ENCODE measurements around the gene ZNF423. TPM values are rescaled to one million over a fixed set of nuclear protein-coding genes. Genes with fewer than 3 reads are reported as not detected.

Gene ZNF423
- total RNA-seq, 1 donor from 2014 or later, result 10.6 TPM

DNA sequence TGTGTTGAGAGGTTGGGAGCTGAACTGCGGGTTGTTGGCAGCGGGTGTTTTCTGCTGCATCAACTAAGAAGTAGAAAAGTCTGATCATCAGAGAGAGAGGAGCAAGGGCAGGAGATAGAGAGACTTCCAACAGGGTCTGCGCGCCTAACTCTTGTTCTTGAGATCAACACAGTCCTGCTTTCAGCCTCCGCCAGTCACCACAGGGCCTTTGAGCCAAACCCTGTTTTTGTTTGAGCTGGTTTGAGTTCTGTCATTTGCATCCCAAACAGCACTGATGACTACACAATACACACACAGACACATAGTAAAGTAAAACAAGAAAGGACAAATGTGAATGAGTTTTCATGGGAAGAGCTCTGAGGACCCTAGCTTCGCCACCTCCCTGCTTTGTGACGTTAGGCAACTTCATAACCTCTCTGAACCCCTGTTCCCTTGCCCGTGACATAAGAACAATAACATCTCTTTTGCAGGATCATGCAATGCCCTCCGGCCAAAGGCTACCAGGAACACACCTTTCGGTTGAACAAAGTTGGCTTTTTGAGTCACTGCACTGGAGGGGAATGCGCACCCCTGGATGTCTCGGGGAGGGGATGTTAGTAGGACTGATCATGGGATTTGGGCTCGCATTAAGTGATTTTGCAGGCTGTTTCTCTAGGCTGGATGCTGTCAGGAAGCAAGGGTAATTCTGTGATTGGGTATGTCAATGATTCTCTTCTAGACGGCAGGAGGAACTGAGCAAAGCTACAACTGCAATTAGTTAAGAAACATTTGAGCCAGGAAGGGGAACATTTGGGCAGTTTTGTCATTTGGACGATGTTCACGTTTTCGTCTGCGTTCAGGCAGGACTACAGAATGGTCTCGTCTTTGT lies 390.0 kb downstream of the ZNF423 start:
- no peak overlapping the region for H3K4me3 ChIP-seq (ENCODE audit: insufficient read depth, low read depth, low read length)
- H3K4me1 Mint-ChIP-seq (ENCODE audit: low read depth, unreplicated experiment), result no peaks in the 10 kb centered on the region
- no peaks in the 10 kb centered on the region for H3K9me3 ChIP-seq (ENCODE audit: insufficient read depth, low read depth, low read length)
- H3K4me2 ChIP-seq (ENCODE audit: low read length), result no peak overlapping the region
- no peaks in the 10 kb centered on the region for H3K79me2 ChIP-seq (ENCODE audit: insufficient read depth, low read length)
- H3K9ac ChIP-seq (ENCODE audit: low read length), result no peak overlapping the region
- no peak for FAIRE-seq
- H3K27me3 Mint-ChIP-seq (ENCODE audit: low read depth, unreplicated experiment), result peaks cover 66% of the 10 kb centered on the region
- TF ChIP-seq, protein P1, sequence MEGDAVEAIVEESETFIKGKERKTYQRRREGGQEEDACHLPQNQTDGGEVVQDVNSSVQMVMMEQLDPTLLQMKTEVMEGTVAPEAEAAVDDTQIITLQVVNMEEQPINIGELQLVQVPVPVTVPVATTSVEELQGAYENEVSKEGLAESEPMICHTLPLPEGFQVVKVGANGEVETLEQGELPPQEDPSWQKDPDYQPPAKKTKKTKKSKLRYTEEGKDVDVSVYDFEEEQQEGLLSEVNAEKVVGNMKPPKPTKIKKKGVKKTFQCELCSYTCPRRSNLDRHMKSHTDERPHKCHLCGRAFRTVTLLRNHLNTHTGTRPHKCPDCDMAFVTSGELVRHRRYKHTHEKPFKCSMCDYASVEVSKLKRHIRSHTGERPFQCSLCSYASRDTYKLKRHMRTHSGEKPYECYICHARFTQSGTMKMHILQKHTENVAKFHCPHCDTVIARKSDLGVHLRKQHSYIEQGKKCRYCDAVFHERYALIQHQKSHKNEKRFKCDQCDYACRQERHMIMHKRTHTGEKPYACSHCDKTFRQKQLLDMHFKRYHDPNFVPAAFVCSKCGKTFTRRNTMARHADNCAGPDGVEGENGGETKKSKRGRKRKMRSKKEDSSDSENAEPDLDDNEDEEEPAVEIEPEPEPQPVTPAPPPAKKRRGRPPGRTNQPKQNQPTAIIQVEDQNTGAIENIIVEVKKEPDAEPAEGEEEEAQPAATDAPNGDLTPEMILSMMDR (IDR thresholded peaks at IDR 0.05; ENCODE audit: insufficient read depth, low read depth, low read length), result no peak
- TF ChIP-seq EZH2 (IDR thresholded peaks at IDR 0.05; ENCODE audit: insufficient read depth, low read length), result no peak
- H3K4me1 ChIP-seq (ENCODE audit: insufficient read depth, low read length), result no peaks in the 10 kb centered on the region
- peaks cover 6% of the 10 kb centered on the region for H3K9me3 Mint-ChIP-seq (ENCODE audit: unreplicated experiment)
- H4K20me1 ChIP-seq (ENCODE audit: insufficient read depth, low read length), result no peaks in the 10 kb centered on the region
- no peak overlapping the region for H2AFZ ChIP-seq (ENCODE audit: low read depth, low read length)
- no peak overlapping the region for H3K4me3 Mint-ChIP-seq (ENCODE audit: unreplicated experiment)
- peaks cover 28% of the 10 kb centered on the region for H3K27me3 ChIP-seq (ENCODE audit: insufficient read depth, low read length)
- no peak overlapping the region for H3K27ac ChIP-seq (ENCODE audit: low read depth, low read length)
- no peak overlapping the region for H3K27ac Mint-ChIP-seq (ENCODE audit: unreplicated experiment)
- DNase-seq (ENCODE audit: low read depth), result no peak
- no peaks in the 10 kb centered on the region for H3K36me3 ChIP-seq (ENCODE audit: insufficient read depth, low read length)
- H3K36me3 Mint-ChIP-seq (ENCODE audit: low read depth, unreplicated experiment), result no peaks in the 10 kb centered on the region

DNA sequence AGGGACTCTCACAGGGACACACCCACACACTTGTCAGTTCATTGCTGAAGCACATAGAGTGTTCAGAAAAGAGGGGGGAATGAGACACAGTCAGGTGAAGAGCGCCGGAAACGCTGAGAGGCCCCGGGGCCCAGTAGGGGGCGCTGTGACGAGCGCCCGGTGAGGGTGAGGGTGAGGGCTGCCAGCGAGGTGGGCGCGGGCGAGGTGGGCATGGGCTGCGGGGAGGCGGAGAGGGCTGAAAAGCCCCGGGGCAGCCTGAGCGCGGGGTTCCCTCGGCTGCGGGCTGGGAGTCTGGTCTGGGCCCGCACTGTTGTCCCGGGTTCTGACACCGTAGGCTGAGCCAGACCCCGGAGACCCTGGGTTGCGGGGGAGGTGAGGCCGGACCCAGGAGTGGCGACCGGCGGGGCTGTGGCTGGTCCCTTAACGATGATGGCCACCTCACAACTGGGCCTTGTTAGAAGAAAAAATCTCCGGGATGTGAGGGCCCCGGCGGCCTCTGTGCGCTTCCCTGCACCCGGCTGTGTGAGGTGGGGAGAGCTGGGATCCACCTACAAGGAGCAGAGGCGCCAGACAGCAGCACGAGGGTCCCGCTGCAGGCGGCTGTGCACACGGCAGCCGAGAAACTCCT lies 390.9 kb downstream of the ZNF423 start:
- Mint-ChIP-seq H3K27me3 (ENCODE audit: low read depth, unreplicated experiment) (peaks cover 68% of the 10 kb centered on the region), H3K27ac (ENCODE audit: unreplicated experiment) (no peak overlapping the region), H3K4me3 (ENCODE audit: unreplicated experiment) (no peak overlapping the region), H3K4me1 (ENCODE audit: low read depth, unreplicated experiment) (no peaks in the 10 kb centered on the region), H3K9me3 (ENCODE audit: unreplicated experiment) (peaks cover 6% of the 10 kb centered on the region), H3K36me3 (ENCODE audit: low read depth, unreplicated experiment) (no peaks in the 10 kb centered on the region)
- H3K27me3 ChIP-seq (ENCODE audit: insufficient read depth, low read length), result peaks cover 28% of the 10 kb centered on the region
- FAIRE-seq, result no peak
- no peak for TF ChIP-seq EZH2 (IDR thresholded peaks at IDR 0.05; ENCODE audit: insufficient read depth, low read length)
- TF ChIP-seq, protein P1 (IDR thresholded peaks at IDR 0.05; ENCODE audit: insufficient read depth, low read depth, low read length), result no peak
- H3K4me2 ChIP-seq (ENCODE audit: low read length), result no peak overlapping the region
- DNase-seq (ENCODE audit: low read depth), result no peak
- H3K27ac ChIP-seq (ENCODE audit: low read depth, low read length), result no peak overlapping the region
- no peak overlapping the region for H3K9ac ChIP-seq (ENCODE audit: low read length)
- no peaks in the 10 kb centered on the region for H3K36me3 ChIP-seq (ENCODE audit: insufficient read depth, low read length)
- no peak overlapping the region for H2AFZ ChIP-seq (ENCODE audit: low read depth, low read length)
- H3K79me2 ChIP-seq (ENCODE audit: insufficient read depth, low read length), result no peaks in the 10 kb centered on the region
- H4K20me1 ChIP-seq (ENCODE audit: insufficient read depth, low read length), result no peaks in the 10 kb centered on the region
- no peaks in the 10 kb centered on the region for H3K4me1 ChIP-seq (ENCODE audit: insufficient read depth, low read length)
- H3K9me3 ChIP-seq (ENCODE audit: insufficient read depth, low read depth, low read length), result no peaks in the 10 kb centered on the region
- H3K4me3 ChIP-seq (ENCODE audit: insufficient read depth, low read depth, low read length), result no peak overlapping the region

Data from astrocyte (in vitro differentiated cells and primary cell).